ENCODE measurements around the gene LAX1. TPM values are rescaled to one million over a fixed set of nuclear protein-coding genes. Genes with fewer than 3 reads are reported as not detected.

LAX1 gene
- total RNA-seq, 4 donors from 2014 or later: 0.13 to 2.3 (median 0.97) TPM

DNA sequence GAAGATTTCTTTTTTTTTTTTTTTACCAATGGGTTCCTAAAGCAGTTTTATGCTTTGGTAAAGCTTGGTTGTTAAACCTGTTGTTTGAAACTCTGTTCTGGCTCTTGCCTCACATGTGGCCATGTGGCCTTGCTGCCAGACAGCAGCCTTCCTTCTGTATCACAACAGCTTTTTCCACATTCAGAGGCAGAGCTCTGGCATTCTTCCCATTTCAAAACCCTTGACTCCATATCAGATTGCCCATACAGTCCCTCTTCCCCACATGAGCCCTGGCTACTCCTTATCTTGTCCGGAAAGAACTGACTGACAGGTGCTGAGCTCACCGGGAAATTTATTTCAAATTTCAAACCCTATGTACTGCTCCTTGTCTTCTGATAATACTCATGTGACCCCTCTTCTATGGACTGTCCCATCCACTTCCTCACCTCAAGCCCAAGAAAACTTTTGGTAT, 38.5 kb upstream of the LAX1 start:
- peak overlapping the region in 1 of 4 donors; percentile 3 for H3K27ac ChIP-seq (replicated peaks in 1 of 4)
- peaks cover 78 to 100% (median 99%) of the 10 kb centered on the region in 4 donors for H3K36me3 ChIP-seq
- H3K27me3 ChIP-seq: no peaks in the 10 kb centered on the region
- TF ChIP-seq, protein P1, sequence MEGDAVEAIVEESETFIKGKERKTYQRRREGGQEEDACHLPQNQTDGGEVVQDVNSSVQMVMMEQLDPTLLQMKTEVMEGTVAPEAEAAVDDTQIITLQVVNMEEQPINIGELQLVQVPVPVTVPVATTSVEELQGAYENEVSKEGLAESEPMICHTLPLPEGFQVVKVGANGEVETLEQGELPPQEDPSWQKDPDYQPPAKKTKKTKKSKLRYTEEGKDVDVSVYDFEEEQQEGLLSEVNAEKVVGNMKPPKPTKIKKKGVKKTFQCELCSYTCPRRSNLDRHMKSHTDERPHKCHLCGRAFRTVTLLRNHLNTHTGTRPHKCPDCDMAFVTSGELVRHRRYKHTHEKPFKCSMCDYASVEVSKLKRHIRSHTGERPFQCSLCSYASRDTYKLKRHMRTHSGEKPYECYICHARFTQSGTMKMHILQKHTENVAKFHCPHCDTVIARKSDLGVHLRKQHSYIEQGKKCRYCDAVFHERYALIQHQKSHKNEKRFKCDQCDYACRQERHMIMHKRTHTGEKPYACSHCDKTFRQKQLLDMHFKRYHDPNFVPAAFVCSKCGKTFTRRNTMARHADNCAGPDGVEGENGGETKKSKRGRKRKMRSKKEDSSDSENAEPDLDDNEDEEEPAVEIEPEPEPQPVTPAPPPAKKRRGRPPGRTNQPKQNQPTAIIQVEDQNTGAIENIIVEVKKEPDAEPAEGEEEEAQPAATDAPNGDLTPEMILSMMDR (IDR thresholded peaks at IDR 0.05): no peak
- TF ChIP-seq EP300 (IDR thresholded peaks at IDR 0.05) (no peak), POLR2AphosphoS5 (IDR thresholded peaks at IDR 0.05) (no peak), POLR2A (IDR thresholded peaks at IDR 0.05; ENCODE audit: low read depth) (no peak)
- H3K4me1 ChIP-seq: no peaks in the 10 kb centered on the region
- intact Hi-C loops (cut with DNase I): no loop called here
- 86% methylated on average over 2 of the region's 2 CpGs for WGBS
- H3K9me3 ChIP-seq: no peaks in the 10 kb centered on the region
- no peak for DNase-seq (ENCODE audit: extremely low spot score)
- H3K4me3 ChIP-seq: no peak overlapping the region

DNA sequence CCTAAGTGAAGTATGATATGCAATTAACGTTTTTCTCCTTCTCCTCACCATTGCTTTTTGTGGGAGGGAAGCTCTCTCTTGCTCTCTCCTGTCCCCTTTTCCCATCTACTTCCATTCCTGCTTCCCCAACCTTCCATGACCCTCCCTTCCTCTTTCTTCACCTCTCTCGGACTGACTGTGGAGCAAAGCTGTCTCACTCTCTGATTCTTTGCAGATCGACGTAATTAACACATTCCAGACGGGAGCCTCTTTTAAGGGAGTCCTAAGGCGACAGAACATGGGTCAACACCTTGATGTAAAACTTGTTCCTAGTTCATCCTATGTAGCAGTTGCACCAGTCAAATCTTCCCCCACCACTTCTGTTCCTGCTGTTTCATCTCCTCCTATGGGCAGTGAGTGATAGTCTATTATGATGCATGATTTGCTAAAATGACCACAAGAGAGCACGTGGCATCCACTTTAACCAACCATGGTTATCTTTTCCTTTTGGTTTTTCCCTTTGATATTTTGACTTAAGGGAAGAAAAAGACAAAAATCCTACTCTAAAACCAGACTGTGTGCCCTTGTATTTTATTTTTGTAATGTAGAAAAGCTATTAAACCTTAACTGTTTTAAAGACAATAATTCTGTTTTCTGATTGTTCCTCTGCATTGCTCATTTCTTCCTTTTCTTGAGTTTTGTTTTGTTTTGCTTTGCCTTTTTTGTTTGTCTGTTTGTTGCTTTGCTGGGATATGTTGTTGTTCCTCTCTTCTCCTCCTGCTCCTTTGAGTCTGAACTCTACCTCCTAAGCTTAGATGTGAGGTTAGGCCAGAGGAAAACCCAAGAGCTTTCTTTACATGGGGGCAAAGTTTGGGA, 31.7 kb upstream of the LAX1 start:
- H3K4me3 ChIP-seq: no peak overlapping the region
- WGBS: 68% methylated on average over 7 of the region's 7 CpGs
- no peak overlapping the region for H3K27ac ChIP-seq (replicated peaks in 1 of 4)
- intact Hi-C loops (cut with DNase I): no loop called here
- H3K36me3 ChIP-seq: peaks cover 38 to 99% (median 85%) of the 10 kb centered on the region in 4 donors
- no peak for DNase-seq (ENCODE audit: extremely low spot score)
- no peaks in the 10 kb centered on the region for H3K4me1 ChIP-seq
- no peaks in the 10 kb centered on the region for H3K27me3 ChIP-seq
- TF ChIP-seq POLR2AphosphoS5 (IDR thresholded peaks at IDR 0.05): no peak
- TF ChIP-seq, protein P1 (IDR thresholded peaks at IDR 0.05): no peak
- TF ChIP-seq POLR2A (IDR thresholded peaks at IDR 0.05; ENCODE audit: low read depth): no peak
- H3K9me3 ChIP-seq: no peaks in the 10 kb centered on the region

DNA sequence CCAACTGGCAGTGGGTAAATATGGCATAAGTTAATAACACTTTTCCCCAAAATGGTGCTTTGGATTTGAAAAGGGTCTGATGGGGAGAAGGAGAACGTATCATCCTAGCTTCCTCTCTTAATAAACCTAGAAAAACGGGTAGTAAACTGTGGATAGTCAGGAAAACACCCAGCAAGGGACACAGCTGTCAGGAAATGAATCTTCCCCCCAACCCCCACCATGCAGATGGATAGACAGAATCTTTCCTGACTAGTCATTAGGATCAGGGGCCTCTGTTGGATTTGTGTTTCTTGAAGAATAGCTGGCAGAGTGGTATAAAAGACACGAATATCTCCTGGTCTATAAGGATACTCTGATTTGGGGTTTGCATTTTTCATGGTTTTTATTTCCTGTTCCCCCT, 22.5 kb upstream of the LAX1 start:
- peak overlapping the region in 2 of 4 donors; percentile 15 to 69 for H3K27ac ChIP-seq (replicated peaks in 1 of 4)
- H3K36me3 ChIP-seq: peaks cover 15 to 46% (median 43%) of the 10 kb centered on the region in 4 donors
- no peak for DNase-seq (ENCODE audit: extremely low spot score)
- no peaks in the 10 kb centered on the region for H3K27me3 ChIP-seq
- intact Hi-C loops (cut with DNase I): no loop called here
- H3K4me3 ChIP-seq: no peak overlapping the region
- peaks cover 22 to 28% (median 25%) of the 10 kb centered on the region in 4 donors for H3K4me1 ChIP-seq
- WGBS: 65% methylated on average over 3 of the region's 3 CpGs
- no peaks in the 10 kb centered on the region for H3K9me3 ChIP-seq
- TF ChIP-seq, protein P1 (IDR thresholded peaks at IDR 0.05): no peak
- TF ChIP-seq POLR2AphosphoS5 (IDR thresholded peaks at IDR 0.05) (no peak), EP300 (IDR thresholded peaks at IDR 0.05) (no peak), POLR2A (IDR thresholded peaks at IDR 0.05; ENCODE audit: low read depth) (no peak)

DNA sequence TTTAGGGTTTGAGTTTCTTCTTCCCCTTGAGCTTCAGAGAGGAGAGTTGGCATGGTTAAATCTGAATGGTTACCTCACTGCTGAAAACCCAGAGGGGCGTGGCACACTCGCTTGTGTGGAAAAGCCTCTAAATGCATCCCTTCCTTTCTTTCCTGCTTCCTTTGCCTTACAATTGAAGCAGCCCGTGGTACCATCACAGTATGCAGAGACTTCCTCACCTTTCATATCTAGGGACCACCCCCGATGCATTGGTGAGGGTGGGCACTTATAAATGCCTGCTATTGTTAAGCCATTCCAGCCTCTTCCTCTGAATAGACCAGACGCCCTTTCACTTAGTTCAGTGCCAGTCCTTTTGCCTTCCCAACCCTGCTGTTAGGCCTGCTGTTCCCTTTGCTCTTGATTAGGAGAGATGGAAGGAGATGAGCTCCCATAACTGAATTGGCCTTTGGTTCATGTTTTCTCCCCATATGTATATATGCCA, 21.9 kb upstream of the LAX1 start:
- WGBS: 48% methylated on average over 5 of the region's 5 CpGs
- Histone ChIP-seq H3K4me3 (no peak overlapping the region), H3K27me3 (no peaks in the 10 kb centered on the region), H3K9me3 (no peaks in the 10 kb centered on the region), H3K27ac (replicated peaks in 1 of 4) (peak overlapping the region; percentile 15 to 69 (median 42)), H3K36me3 (peaks cover 13 to 39% (median 37%) of the 10 kb centered on the region in 4 donors), H3K4me1 (peaks cover 22 to 28% (median 25%) of the 10 kb centered on the region in 4 donors)
- intact Hi-C loops (cut with DNase I): no loop called here
- TF ChIP-seq EP300 (IDR thresholded peaks at IDR 0.05) (no peak), POLR2A (IDR thresholded peaks at IDR 0.05; ENCODE audit: low read depth) (no peak), POLR2AphosphoS5 (IDR thresholded peaks at IDR 0.05) (no peak)
- TF ChIP-seq, protein P1 (IDR thresholded peaks at IDR 0.05): no peak
- DNase-seq (ENCODE audit: extremely low spot score): no peak

All from esophagus muscularis mucosa (tissue), 4 donors.